ENCODE measurements around the gene FAM110D. TPM values are rescaled to one million over a fixed set of nuclear protein-coding genes. Genes with fewer than 3 reads are reported as not detected.

FAM110D gene
- total RNA-seq, 1 experiment from 2014 or later: 0.05 TPM

- H3K27me3 ChIP-seq (ENCODE audit: control insufficient read depth, insufficient read depth, low read length): no peaks in the 10 kb centered on the region
- BruUV-seq (replicated peaks): no TSS peak
- H3K36me3 ChIP-seq (ENCODE audit: control insufficient read depth, insufficient read depth, low read length): peaks cover 2% of the 10 kb centered on the region
- DNase-seq (ENCODE audit: low read depth, low spot score) (no peak), ATAC-seq (peak; percentile 77)
- in situ Hi-C loops (cut with HindIII; ENCODE audit: low pct_unique_long_range_greater_than_20kb, low sequenced_read_pairs): no loop called here
- peak overlapping the region; percentile 85 to 94 for H3K4me3 ChIP-seq (ENCODE audit: low read depth in 2 of 2, low read length in 2 of 2)
- TF ChIP-seq POLR2AphosphoS5 (IDR thresholded peaks at IDR 0.05; ENCODE audit: low read depth, low read length): peak; percentile 40
- TF ChIP-seq, protein P1, sequence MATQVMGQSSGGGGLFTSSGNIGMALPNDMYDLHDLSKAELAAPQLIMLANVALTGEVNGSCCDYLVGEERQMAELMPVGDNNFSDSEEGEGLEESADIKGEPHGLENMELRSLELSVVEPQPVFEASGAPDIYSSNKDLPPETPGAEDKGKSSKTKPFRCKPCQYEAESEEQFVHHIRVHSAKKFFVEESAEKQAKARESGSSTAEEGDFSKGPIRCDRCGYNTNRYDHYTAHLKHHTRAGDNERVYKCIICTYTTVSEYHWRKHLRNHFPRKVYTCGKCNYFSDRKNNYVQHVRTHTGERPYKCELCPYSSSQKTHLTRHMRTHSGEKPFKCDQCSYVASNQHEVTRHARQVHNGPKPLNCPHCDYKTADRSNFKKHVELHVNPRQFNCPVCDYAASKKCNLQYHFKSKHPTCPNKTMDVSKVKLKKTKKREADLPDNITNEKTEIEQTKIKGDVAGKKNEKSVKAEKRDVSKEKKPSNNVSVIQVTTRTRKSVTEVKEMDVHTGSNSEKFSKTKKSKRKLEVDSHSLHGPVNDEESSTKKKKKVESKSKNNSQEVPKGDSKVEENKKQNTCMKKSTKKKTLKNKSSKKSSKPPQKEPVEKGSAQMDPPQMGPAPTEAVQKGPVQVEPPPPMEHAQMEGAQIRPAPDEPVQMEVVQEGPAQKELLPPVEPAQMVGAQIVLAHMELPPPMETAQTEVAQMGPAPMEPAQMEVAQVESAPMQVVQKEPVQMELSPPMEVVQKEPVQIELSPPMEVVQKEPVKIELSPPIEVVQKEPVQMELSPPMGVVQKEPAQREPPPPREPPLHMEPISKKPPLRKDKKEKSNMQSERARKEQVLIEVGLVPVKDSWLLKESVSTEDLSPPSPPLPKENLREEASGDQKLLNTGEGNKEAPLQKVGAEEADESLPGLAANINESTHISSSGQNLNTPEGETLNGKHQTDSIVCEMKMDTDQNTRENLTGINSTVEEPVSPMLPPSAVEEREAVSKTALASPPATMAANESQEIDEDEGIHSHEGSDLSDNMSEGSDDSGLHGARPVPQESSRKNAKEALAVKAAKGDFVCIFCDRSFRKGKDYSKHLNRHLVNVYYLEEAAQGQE (IDR thresholded peaks at IDR 0.05; ENCODE audit: insufficient read depth in 1 of 2, low read depth in 2 of 2, low read length in 1 of 2): no peak
- H3K9me3 ChIP-seq (ENCODE audit: control insufficient read depth, insufficient read depth, low read depth, low read length): no peaks in the 10 kb centered on the region
- ChIA-PET POLR2A (interaction anchor here (0.6 kb wide), 1 partner anchor 32 kb away, joined by 3 read pairs; no protein-coding TSS in a partner anchor), CTCF (no interaction called here)
- peaks cover 17% of the 10 kb centered on the region for H3K4me1 ChIP-seq (ENCODE audit: control insufficient read depth, insufficient read depth, low read length)
- intact Hi-C loops (cut with micrococcal nuclease; ENCODE audit: unreplicated experiment): loop anchor here (5.0 kb wide), 1 partner anchor 74 kb away; no protein-coding TSS in a partner anchor
- H3K27ac ChIP-seq (ENCODE audit: low read length): peak overlapping the region; percentile 76
These were observed 47.9 kb upstream of the FAM110D start for GRCh38 chr1:26110731-26111529.

GRCh38 chr1:26111530-26112406 lies 47.1 kb upstream of the FAM110D start, which contains the start of gene PDIK1L:
Gene PDIK1L (plus strand): TSS chr1:26111824. CDS start chr1:26114309, 2,485 bp downstream.
- ChIA-PET CTCF (no interaction called here), POLR2A (interaction anchor here (0.6 kb wide), 1 partner anchor 31 kb away, joined by 3 read pairs; no protein-coding TSS in a partner anchor)

More at GRCh38 chr1:26111530-26112406, 47.1 kb upstream of the FAM110D start, which contains the start of gene PDIK1L:
- intact Hi-C loops (cut with micrococcal nuclease; ENCODE audit: unreplicated experiment): loop anchor here (5.0 kb wide), 1 partner anchor 74 kb away; no protein-coding TSS in a partner anchor
- Histone ChIP-seq H3K4me3 (ENCODE audit: low read depth in 2 of 2, low read length in 2 of 2) (peak within 1 kb of the TSS; percentile 85 to 94), H3K36me3 (ENCODE audit: control insufficient read depth, insufficient read depth, low read length) (peaks cover 2% of the 10 kb centered on the region), H3K27me3 (ENCODE audit: control insufficient read depth, insufficient read depth, low read length) (no peaks in the 10 kb centered on the region), H3K27ac (ENCODE audit: low read length) (peak within 1 kb of the TSS; percentile 83), H3K9me3 (ENCODE audit: control insufficient read depth, insufficient read depth, low read depth, low read length) (no peaks in the 10 kb centered on the region), H3K4me1 (ENCODE audit: control insufficient read depth, insufficient read depth, low read length) (peaks cover 17% of the 10 kb centered on the region)
- DNase-seq (ENCODE audit: low read depth, low spot score): peak; percentile 68
- peak; percentile 91 for ATAC-seq
- BruUV-seq (replicated peaks): no TSS peak
- TF ChIP-seq CTCF (IDR thresholded peaks at IDR 0.05): no peak
- TF ChIP-seq, protein P1 (IDR thresholded peaks at IDR 0.05; ENCODE audit: insufficient read depth in 1 of 2, low read depth in 2 of 2, low read length in 1 of 2): 0 out of 4 replicates have a peak, but pooled peaks of 1 of the 2 experiments have one; percentile 11
- peak; percentile 96; the same call in 1 of the 2 replicates for TF ChIP-seq SIN3A (IDR thresholded peaks at IDR 0.05; ENCODE audit: borderline replicate concordance, insufficient read depth, low read depth, low read length)
- no peak; the same call in 1 of the 2 replicates for TF ChIP-seq TCF7L2 (IDR thresholded peaks at IDR 0.05; ENCODE audit: low read depth, low read length)
- in situ Hi-C loops (cut with HindIII; ENCODE audit: low pct_unique_long_range_greater_than_20kb, low sequenced_read_pairs): no loop called here

Measured in Panc1 (cell line).